Middle frontal gyrus (tissue), 1 donor: ENCODE results near the gene SMAD3.

Source experiments
- DNase-seq: peaks from one replicate; pipeline ENCODE4 v3.0.0-alpha.2; 2015; ENCODE audit warnings: low spot score; ENCODE audit errors: extremely low spot score

The SMAD3 gene

GRCh38 chr15:67125589-67126502 lies 60.4 kb downstream of the SMAD3 start:
- DNase-seq = no peak

- no peak for DNase-seq
Measured at GRCh38 chr15:67126551-67127330, 61.3 kb downstream of the SMAD3 start.

- DNase-seq = no peak
Measured at GRCh38 chr15:67127331-67127664, 61.9 kb downstream of the SMAD3 start.

- no peak for DNase-seq
Measured at GRCh38 chr15:67127965-67128364, 62.6 kb downstream of the SMAD3 start.

- no peak for DNase-seq
Measured at GRCh38 chr15:67130166-67130565, 64.8 kb downstream of the SMAD3 start.

- DNase-seq = no peak
Measured at GRCh38 chr15:67130673-67131601, 65.5 kb downstream of the SMAD3 start.

GRCh38 chr15:67132276-67132675 lies 66.9 kb downstream of the SMAD3 start:
- no peak for DNase-seq

GRCh38 chr15:67133026-67133425 lies 67.6 kb downstream of the SMAD3 start:
- no peak for DNase-seq

GRCh38 chr15:67133738-67134066 lies 68.3 kb downstream of the SMAD3 start:
- no peak for DNase-seq

- no peak for DNase-seq
Measured at GRCh38 chr15:67134067-67134838, 68.9 kb downstream of the SMAD3 start.

- no peak for DNase-seq
Measured at GRCh38 chr15:67134871-67135492, 69.6 kb downstream of the SMAD3 start.

- no peak for DNase-seq
Measured at GRCh38 chr15:67135494-67135893, 70.1 kb downstream of the SMAD3 start.

GRCh38 chr15:67136802-67137201 lies 71.4 kb downstream of the SMAD3 start:
- no peak for DNase-seq

GRCh38 chr15:67137319-67137718 lies 71.9 kb downstream of the SMAD3 start:
- no peak for DNase-seq

GRCh38 chr15:67137951-67138848 lies 72.8 kb downstream of the SMAD3 start:
- no peak for DNase-seq

- DNase-seq = no peak
Measured at GRCh38 chr15:67138891-67139855, 73.8 kb downstream of the SMAD3 start.

- DNase-seq = no peak
Measured at GRCh38 chr15:67140078-67140833, 74.9 kb downstream of the SMAD3 start.
